ENCODE measurements around the gene EPC1. TPM values are rescaled to one million over a fixed set of nuclear protein-coding genes. Genes with fewer than 3 reads are reported as not detected.
"Not testable (repeated sequence)": the region's sequence is repeated elsewhere in the genome, so short reads cannot be mapped to it uniquely, and the experiment has no call there.

The EPC1 gene
- total RNA-seq, 1 experiment from 2014 or later, result 21.5 TPM

DNA sequence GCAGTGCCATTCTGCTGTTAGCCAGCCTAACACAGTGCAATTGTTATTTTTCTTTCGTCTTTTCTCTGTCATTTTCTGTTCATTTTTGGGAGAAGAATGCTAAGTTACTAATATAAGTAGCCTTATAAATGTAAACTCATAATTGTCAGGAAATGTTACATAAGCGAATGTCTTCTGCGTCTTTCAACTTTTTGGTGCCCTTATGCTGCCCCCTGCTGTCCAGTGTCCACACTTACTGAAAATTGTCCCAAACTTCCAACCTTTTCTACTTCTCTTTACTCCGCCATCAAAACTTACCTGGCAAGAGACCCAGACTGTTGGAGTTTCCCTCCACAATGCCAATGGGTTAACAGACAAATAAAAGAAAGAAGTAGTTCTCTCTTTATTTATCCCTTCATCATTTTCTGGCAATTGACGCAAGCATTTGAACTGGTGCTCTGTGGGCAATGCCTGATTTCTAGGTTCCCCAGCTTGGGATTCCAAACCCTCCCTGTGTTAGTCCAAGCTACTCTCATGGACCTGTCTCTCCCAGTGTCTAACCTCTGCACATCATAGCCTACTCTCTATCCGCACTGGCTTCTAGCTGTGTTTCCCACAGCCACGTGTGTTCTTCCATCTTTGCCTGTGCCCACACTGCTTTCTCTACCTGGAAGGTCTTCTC, 21.0 kb upstream of the EPC1 start:
- H3K4me3 ChIP-seq, result no peak overlapping the region
- no peak overlapping the region for H3K27ac ChIP-seq
- 0 out of 2 replicates have a peak overlapping the region, but pooled peaks have one; percentile 40 for H3K4me2 ChIP-seq
- H3K9me2 ChIP-seq (ENCODE audit: insufficient read depth), result no peaks in the 10 kb centered on the region
- no peaks in the 10 kb centered on the region for H3K36me3 ChIP-seq (ENCODE audit: low read depth)
- ChIA-PET CTCF (no interaction called here), POLR2A (ENCODE audit: unreplicated experiment) (no interaction called here)
- H4K20me1 ChIP-seq (ENCODE audit: insufficient read depth), result no peaks in the 10 kb centered on the region
- no peaks in the 10 kb centered on the region for H3K4me1 ChIP-seq (replicated peaks; ENCODE audit: insufficient read depth)
- no peak for TF ChIP-seq EZH2 (IDR thresholded peaks at IDR 0.05; ENCODE audit: low read depth)
- TF ChIP-seq, protein P1, sequence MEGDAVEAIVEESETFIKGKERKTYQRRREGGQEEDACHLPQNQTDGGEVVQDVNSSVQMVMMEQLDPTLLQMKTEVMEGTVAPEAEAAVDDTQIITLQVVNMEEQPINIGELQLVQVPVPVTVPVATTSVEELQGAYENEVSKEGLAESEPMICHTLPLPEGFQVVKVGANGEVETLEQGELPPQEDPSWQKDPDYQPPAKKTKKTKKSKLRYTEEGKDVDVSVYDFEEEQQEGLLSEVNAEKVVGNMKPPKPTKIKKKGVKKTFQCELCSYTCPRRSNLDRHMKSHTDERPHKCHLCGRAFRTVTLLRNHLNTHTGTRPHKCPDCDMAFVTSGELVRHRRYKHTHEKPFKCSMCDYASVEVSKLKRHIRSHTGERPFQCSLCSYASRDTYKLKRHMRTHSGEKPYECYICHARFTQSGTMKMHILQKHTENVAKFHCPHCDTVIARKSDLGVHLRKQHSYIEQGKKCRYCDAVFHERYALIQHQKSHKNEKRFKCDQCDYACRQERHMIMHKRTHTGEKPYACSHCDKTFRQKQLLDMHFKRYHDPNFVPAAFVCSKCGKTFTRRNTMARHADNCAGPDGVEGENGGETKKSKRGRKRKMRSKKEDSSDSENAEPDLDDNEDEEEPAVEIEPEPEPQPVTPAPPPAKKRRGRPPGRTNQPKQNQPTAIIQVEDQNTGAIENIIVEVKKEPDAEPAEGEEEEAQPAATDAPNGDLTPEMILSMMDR (conservative IDR thresholded peaks at IDR 0.05), result peak; percentile 80
- no peaks in the 10 kb centered on the region for H3K27me3 ChIP-seq (ENCODE audit: insufficient read depth, low read depth)
- intact Hi-C loops (cut with micrococcal nuclease; ENCODE audit: unreplicated experiment), result loop anchor here (5.0 kb wide), 1 partner anchor 176 kb away; no protein-coding TSS in a partner anchor
- peak; percentile 56 to 59 for DNase-seq
- H3K79me2 ChIP-seq (ENCODE audit: low read depth), result no peaks in the 10 kb centered on the region
- no peak overlapping the region for H2AFZ ChIP-seq
- BruUV-seq (replicated peaks), result no TSS peak
- H3K9me3 ChIP-seq (ENCODE audit: insufficient read depth, low read depth), result no peaks in the 10 kb centered on the region
- H3F3A ChIP-seq (ENCODE audit: insufficient read depth, low read depth), result no peaks in the 10 kb centered on the region

DNA sequence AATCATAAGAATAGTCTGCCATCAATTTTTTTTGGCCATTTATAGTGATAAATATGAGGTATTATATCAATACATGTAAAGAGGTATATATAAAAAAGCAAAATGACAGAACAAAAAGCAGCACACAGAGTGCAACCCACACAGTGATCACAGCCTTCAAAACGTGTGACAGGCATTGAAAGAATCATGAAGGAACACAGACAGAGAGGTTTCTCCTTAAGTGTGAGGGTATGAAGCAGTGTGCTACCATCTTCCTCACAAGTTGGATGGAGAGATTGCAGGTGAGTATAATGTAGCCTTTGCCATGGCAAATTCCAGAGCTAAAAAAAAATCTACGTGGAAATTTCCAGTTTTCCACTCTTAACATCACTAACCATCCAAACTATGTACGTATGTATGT, 19.6 kb upstream of the EPC1 start:
- no peak overlapping the region for H2AFZ ChIP-seq
- H3K4me3 ChIP-seq, result no peak overlapping the region
- H3F3A ChIP-seq (ENCODE audit: insufficient read depth, low read depth), result no peaks in the 10 kb centered on the region
- no peaks in the 10 kb centered on the region for H3K4me1 ChIP-seq (replicated peaks; ENCODE audit: insufficient read depth)
- no peaks in the 10 kb centered on the region for H4K20me1 ChIP-seq (ENCODE audit: insufficient read depth)
- no peaks in the 10 kb centered on the region for H3K9me3 ChIP-seq (ENCODE audit: insufficient read depth, low read depth)
- intact Hi-C loops (cut with micrococcal nuclease; ENCODE audit: unreplicated experiment), result loop anchor here (5.0 kb wide), 1 partner anchor 174 kb away; no protein-coding TSS in a partner anchor
- no peak for TF ChIP-seq EZH2 (IDR thresholded peaks at IDR 0.05; ENCODE audit: low read depth)
- TF ChIP-seq, protein P1 (conservative IDR thresholded peaks at IDR 0.05), result no peak
- no peak overlapping the region for H3K4me2 ChIP-seq
- no peak overlapping the region for H3K27ac ChIP-seq
- no peaks in the 10 kb centered on the region for H3K27me3 ChIP-seq (ENCODE audit: insufficient read depth, low read depth)
- ChIA-PET POLR2A (ENCODE audit: unreplicated experiment) (no interaction called here), CTCF (no interaction called here)
- no TSS peak for BruUV-seq (replicated peaks)
- H3K9me2 ChIP-seq (ENCODE audit: insufficient read depth), result no peaks in the 10 kb centered on the region; the same call in 1 of the 2 replicates
- H3K79me2 ChIP-seq (ENCODE audit: low read depth), result no peaks in the 10 kb centered on the region
- no peak for DNase-seq
- no peaks in the 10 kb centered on the region for H3K36me3 ChIP-seq (ENCODE audit: low read depth)

DNA sequence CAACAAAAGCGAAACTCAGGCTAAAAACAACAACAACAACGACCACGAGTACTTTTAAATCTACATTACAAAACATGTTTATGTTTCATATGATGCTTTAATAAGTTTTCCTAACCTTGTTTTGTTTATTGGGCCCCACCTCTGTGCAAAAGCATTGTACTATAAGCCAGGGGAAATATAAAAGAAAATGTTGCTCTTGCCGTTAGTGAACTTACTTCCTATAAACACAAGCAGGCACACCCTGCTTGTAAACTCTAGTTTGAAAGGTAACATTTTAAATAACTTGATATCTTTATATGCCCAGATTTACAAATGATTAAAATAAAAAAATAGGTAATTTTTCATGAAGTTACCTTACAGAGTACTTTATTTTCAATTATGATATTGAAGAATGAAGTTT, 19.2 kb upstream of the EPC1 start:
- H3K9me3 ChIP-seq (ENCODE audit: insufficient read depth, low read depth), result no peaks in the 10 kb centered on the region
- H3K4me3 ChIP-seq, result no peak overlapping the region
- CTCF ChIA-PET, result no interaction called here
- H3K79me2 ChIP-seq (ENCODE audit: low read depth), result no peaks in the 10 kb centered on the region
- H3K4me2 ChIP-seq, result no peak overlapping the region
- H3K9me2 ChIP-seq (ENCODE audit: insufficient read depth), result no peaks in the 10 kb centered on the region; the same call in 1 of the 2 replicates
- TF ChIP-seq, protein P1 (conservative IDR thresholded peaks at IDR 0.05), result no peak
- TF ChIP-seq EZH2 (IDR thresholded peaks at IDR 0.05; ENCODE audit: low read depth), result no peak
- H3K27ac ChIP-seq, result no peak overlapping the region
- H4K20me1 ChIP-seq (ENCODE audit: insufficient read depth), result no peaks in the 10 kb centered on the region
- POLR2A ChIA-PET (ENCODE audit: unreplicated experiment), result no interaction called here
- H3K36me3 ChIP-seq (ENCODE audit: low read depth), result no peaks in the 10 kb centered on the region
- H3K4me1 ChIP-seq (replicated peaks; ENCODE audit: insufficient read depth), result no peaks in the 10 kb centered on the region
- no peak for DNase-seq
- no peak overlapping the region for H2AFZ ChIP-seq
- BruUV-seq (replicated peaks), result no TSS peak
- intact Hi-C loops (cut with micrococcal nuclease; ENCODE audit: unreplicated experiment), result loop anchor here (5.0 kb wide), 1 partner anchor 174 kb away; no protein-coding TSS in a partner anchor
- H3K27me3 ChIP-seq (ENCODE audit: insufficient read depth, low read depth), result no peaks in the 10 kb centered on the region
- H3F3A ChIP-seq (ENCODE audit: insufficient read depth, low read depth), result no peaks in the 10 kb centered on the region

DNA sequence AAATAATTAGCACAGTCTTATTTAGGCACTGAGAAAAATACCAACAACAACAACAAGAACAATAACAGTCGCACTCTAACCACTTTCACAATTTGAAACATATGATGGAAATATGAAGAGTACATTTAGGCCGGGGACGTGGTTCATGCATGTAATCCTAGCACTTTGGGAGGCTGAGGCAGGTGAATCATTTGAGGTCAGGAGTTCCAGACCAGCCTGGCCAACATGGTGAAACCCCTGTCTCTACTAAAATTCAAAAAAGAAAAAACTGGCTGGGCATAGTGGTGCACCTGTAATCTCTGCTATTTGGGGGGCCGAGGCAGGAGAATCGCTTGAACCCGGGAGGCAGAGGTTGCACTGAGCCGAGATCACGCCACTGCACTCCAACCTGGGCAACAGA, 18.4 kb upstream of the EPC1 start:
- H3K9me2 ChIP-seq (ENCODE audit: insufficient read depth); H3K4me3 ChIP-seq; H2AFZ ChIP-seq; H3K36me3 ChIP-seq (ENCODE audit: low read depth); H3K4me1 ChIP-seq (replicated peaks; ENCODE audit: insufficient read depth); H3K9me3 ChIP-seq (ENCODE audit: insufficient read depth, low read depth); H4K20me1 ChIP-seq (ENCODE audit: insufficient read depth); H3K79me2 ChIP-seq (ENCODE audit: low read depth); H3K27me3 ChIP-seq (ENCODE audit: insufficient read depth, low read depth); BruUV-seq (replicated peaks); CTCF ChIA-PET; H3F3A ChIP-seq (ENCODE audit: insufficient read depth, low read depth); H3K27ac ChIP-seq; POLR2A ChIA-PET (ENCODE audit: unreplicated experiment); DNase-seq; H3K4me2 ChIP-seq: not testable (repeated sequence)
- intact Hi-C loops (cut with micrococcal nuclease; ENCODE audit: unreplicated experiment), result loop anchor here (5.0 kb wide), 1 partner anchor 173 kb away; no protein-coding TSS in a partner anchor

Measured in PC-9 (cell line).